Measurements from ENCODE around the gene GLO1.

Gene GLO1

DNA sequence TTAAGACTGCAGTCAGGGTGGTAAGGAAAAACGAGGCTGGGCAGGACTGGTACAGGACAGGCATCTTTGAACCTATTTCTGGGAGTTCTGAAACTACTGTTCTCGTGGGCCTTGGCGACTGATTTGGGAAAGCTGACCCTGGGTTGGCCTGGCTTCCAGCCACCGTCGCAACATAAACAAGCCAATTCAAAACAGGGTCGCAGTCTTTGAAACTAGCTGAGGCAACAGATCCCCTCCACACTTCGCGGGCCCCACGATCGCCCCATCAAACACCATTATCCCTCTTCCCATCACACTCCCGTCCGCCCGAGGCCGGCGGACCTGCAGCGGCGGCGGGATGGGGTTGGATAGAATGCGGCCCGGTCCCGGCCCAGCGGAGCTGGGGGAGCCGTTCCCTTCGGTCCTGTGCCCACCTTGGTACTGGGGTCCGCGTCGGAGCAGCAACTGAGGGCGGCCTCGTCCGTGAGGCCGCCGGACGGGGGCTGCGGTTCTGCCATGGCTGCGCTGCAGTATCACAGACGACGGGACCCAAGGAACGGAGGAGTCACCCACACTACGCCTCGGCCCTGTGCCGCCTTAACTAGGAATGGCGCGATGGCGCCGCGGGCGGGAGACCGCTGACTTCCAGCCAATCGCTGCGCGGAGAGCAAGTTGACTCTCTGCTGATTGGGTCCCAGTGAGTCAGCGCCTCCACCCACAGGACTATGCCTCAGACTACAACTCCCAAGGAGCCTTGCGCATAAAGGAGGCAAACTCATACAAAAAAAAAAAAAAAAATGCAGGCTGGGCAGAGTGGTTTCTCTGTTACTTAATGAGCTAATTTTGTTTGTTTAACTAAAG lies at the start of gene GLO1:
Gene GLO1, minus strand, starts transcription at position 588 of the 840 bp plus-strand sequence. Its CDS starts 91 bp downstream, at position 497.
- Mint-ChIP-seq H3K27ac (peak within 1 kb of the TSS; percentile 89), H3K4me3 (peak within 1 kb of the TSS; percentile 91), H3K4me1 (ENCODE audit: low read depth) (peaks cover 39% of the 10 kb centered on the region), H3K27me3 (ENCODE audit: low read depth) (peaks cover 20% of the 10 kb centered on the region), H3K36me3 (ENCODE audit: low read depth) (peaks cover 34% of the 10 kb centered on the region), H3K9me3 (peaks cover 11% of the 10 kb centered on the region)

DNA sequence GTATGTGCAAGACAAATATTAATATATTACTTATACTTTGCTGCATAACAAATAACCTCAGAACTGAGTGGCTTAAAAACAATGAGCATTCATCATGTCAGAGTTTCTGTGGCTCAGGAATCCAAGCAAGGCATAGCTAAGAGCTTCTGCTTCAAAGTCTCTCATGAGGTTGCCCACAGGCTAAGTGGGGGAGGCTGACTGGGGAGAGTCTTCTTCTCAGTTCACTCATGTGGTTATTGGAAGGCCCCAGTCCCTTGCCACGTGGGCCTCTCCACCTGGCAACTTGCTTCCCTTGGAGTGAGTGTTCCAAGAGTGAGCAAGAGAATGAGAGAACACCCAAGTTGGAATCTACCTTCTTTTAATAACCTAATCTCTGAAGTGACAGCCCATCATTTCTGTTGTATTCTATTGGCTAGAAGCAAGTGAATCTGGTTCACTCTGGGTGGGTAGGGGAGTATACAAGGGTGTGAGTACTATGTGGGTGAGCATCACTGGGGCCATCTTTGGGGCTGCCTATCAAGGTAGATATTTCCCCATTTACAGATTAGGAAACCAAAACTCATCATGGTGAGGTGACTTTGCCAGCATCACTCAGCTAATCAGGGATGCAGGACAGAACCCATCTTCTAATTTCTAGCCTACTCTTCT lies 48.1 kb upstream of the GLO1 start:
- Mint-ChIP-seq H3K4me1 (ENCODE audit: low read depth) (no peaks in the 10 kb centered on the region), H3K27me3 (ENCODE audit: low read depth) (peaks cover 5% of the 10 kb centered on the region), H3K27ac (no peak overlapping the region), H3K9me3 (no peaks in the 10 kb centered on the region), H3K4me3 (no peak overlapping the region), H3K36me3 (ENCODE audit: low read depth) (no peaks in the 10 kb centered on the region)

DNA sequence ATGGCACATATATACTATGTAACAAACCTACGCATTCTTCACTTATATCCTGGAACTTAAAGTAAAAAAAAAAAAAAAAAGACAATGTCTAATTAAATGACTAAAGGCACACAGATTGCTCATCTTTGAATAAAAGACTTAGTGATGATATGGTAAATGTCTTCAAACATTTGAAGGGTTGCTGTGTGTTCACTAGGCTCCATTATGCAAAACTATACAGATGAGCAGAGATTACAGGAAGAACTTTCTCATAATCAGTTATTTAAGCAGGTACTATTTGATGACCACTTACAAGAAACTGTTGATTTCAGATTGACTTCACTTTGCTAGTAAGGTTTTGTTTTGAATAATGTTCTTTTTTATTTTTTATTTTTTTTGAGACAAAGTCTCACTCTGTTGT lies 46.5 kb upstream of the GLO1 start:
- peaks cover 14% of the 10 kb centered on the region for H3K27me3 Mint-ChIP-seq (ENCODE audit: low read depth)
- H3K9me3 Mint-ChIP-seq = no peaks in the 10 kb centered on the region
- H3K4me1 Mint-ChIP-seq (ENCODE audit: low read depth) = no peaks in the 10 kb centered on the region
- no peaks in the 10 kb centered on the region for H3K36me3 Mint-ChIP-seq (ENCODE audit: low read depth)
- no peak overlapping the region for H3K27ac Mint-ChIP-seq
- H3K4me3 Mint-ChIP-seq = no peak overlapping the region

DNA sequence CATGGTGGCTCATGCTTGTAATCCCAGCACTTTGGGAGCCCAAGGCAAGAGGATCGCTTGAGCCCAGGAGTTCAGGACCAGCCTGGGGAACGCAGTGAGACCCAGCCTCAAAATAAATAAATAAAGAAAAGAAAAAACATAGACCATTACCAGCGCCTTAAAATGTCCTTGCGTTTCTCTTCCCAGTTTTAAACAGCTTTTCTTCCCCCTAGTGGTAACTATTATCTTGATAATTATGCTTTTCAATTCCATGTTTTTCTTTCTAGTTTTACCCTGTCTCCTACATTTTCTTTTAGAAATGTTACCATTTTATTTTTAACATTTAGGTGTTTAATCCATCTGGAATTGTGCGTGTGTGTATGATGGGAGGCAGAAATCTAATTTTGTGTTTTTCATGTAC lies 36.6 kb upstream of the GLO1 start:
- H3K9me3 Mint-ChIP-seq = peaks cover 4% of the 10 kb centered on the region
- H3K4me3 Mint-ChIP-seq = no peak overlapping the region
- H3K36me3 Mint-ChIP-seq (ENCODE audit: low read depth) = no peaks in the 10 kb centered on the region
- no peaks in the 10 kb centered on the region for H3K4me1 Mint-ChIP-seq (ENCODE audit: low read depth)
- no peak overlapping the region for H3K27ac Mint-ChIP-seq
- H3K27me3 Mint-ChIP-seq (ENCODE audit: low read depth) = peaks cover 55% of the 10 kb centered on the region

DNA sequence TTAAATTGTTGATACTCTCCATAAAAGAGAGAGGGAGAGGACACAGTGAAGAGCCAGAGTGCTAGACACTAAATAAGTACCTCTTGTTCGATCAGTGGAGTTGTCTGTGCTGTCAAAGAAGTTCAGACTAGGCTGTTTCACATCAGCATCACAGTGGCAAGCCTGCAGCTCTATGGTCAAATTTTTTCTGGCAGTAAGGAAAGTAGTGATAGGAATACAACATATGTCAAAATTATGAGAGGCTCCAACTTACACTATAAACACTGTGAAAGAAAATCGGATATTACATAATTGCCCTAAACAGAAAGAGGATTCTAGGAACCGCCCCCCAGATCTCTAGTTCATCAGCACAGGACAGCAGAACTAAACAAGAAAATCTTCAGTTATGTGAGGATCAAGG lies 35.3 kb upstream of the GLO1 start:
- Mint-ChIP-seq H3K4me3 (no peak overlapping the region), H3K27ac (no peak overlapping the region), H3K4me1 (ENCODE audit: low read depth) (no peaks in the 10 kb centered on the region), H3K36me3 (ENCODE audit: low read depth) (no peaks in the 10 kb centered on the region), H3K9me3 (peaks cover 4% of the 10 kb centered on the region), H3K27me3 (ENCODE audit: low read depth) (peaks cover 57% of the 10 kb centered on the region)

DNA sequence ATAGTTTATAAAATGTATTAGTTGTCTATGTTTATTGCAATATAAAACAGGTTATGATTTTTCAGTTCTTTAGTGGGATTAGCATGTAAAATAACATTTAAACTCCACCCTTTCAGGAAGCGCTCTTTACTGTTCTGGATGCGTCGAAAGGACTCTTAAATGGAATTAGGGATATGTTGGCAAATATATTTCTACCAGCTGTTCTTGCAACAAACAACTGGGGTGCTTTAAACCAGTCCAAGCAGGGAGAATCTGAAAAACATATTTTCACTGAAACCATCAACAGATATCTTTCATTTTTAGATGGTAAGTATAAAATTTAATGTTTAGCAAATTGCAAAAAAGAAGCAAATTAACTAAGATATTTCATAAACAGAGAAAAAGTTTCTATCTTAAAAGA lies 34.0 kb upstream of the GLO1 start:
- Mint-ChIP-seq H3K4me1 (ENCODE audit: low read depth) (no peaks in the 10 kb centered on the region), H3K27ac (no peak overlapping the region), H3K36me3 (ENCODE audit: low read depth) (no peaks in the 10 kb centered on the region), H3K4me3 (no peak overlapping the region), H3K9me3 (peaks cover 4% of the 10 kb centered on the region), H3K27me3 (ENCODE audit: low read depth) (peaks cover 54% of the 10 kb centered on the region)

DNA sequence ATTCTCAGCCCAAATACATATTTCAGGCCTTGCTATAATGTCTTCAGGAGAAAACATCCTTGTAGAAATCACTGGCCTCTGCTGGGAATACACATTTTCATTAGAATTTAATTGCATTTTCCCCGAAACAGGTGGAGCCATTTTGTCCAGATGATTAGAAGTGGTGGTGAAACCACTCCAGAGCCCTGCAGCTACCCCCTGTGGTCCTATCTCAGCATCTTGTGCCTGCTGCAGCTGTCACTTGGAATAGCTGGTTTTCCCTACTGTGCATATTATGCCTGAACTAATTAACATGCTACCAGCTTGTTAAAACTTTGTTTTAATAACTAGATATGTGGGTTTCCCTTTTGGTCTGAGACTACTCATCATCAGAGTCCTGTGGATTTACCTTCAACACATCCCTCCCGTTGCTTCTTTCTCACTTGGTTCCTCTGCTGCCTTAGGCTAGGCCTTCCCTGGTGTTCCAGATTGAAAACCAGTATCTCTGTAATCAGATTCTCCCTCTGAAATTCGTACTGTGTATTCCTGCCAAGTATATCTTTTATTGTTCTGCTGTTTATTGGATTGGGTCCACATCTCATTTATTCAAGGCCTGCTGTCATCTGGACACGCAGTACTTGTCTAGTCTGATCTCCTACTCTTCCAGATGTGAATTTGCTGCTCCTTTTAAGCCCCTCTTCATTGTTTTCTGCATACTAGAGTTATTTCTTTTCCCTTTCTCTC lies 27.4 kb upstream of the GLO1 start:
- peaks cover 2% of the 10 kb centered on the region for H3K36me3 Mint-ChIP-seq (ENCODE audit: low read depth)
- peaks cover 1% of the 10 kb centered on the region for H3K9me3 Mint-ChIP-seq
- H3K27me3 Mint-ChIP-seq (ENCODE audit: low read depth) = peaks cover 17% of the 10 kb centered on the region
- no peak overlapping the region for H3K4me3 Mint-ChIP-seq
- H3K27ac Mint-ChIP-seq = no peak overlapping the region
- peaks cover 16% of the 10 kb centered on the region for H3K4me1 Mint-ChIP-seq (ENCODE audit: low read depth)

DNA sequence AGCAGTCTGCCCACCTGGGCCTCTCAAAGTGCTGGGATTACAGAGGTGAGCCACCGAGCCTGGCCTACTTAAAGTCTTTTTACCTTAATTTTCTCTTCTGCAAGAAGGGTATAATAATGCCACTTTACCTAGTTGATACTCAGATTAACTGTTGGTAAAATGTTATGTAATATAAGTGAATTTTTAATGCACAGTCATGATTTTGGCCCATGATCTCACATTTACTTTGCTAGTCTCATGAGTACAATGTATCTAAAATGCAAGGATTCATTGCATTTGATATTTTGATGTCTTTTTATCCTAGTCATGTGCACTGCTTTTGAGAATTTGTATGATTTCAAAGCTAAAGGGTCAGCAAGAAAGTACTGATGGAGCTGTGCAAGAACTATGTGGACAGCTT lies 25.3 kb upstream of the GLO1 start:
- Mint-ChIP-seq H3K4me3 (no peak overlapping the region), H3K27me3 (ENCODE audit: low read depth) (peaks cover 10% of the 10 kb centered on the region), H3K4me1 (ENCODE audit: low read depth) (peaks cover 17% of the 10 kb centered on the region), H3K27ac (no peak overlapping the region), H3K9me3 (no peaks in the 10 kb centered on the region), H3K36me3 (ENCODE audit: low read depth) (peaks cover 2% of the 10 kb centered on the region)

DNA sequence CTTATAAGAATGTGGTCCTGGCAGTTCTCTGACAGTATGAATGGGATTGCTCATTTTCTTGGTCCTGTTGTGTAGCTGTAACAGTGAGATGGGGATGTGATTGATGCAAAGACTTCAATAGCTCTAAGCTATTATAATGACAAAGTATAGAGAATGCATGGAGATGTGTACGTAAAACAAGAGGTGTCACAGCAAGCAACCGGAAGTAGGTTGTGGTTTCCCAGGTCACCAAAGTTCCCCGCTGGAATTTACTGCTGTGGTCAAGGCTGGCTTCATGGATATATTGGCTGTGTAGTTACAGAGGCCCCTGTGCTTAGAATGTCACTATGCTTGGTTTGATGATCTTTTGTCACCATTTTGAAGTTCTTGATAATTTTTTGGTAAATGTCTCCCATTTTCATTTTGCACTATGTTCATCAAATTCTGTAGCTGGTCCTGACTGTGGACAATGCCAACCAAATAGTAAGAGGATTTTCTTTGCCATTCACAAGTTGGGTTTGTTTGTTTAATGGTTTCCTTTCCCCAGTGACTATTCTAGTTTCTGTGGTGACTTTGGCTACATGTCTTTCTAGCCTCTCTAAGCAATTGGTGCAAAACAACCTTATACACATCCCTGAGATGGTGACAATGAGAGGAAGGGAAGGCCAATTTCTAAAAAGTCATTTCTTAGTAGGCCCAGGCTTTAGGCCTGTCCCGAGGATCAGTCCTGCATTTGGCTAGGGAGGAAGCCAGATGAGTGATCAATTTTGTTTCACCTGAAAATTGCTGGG lies 22.7 kb upstream of the GLO1 start:
- Mint-ChIP-seq H3K9me3 (no peaks in the 10 kb centered on the region), H3K27ac (peak overlapping the region; percentile 62), H3K27me3 (ENCODE audit: low read depth) (peaks cover 2% of the 10 kb centered on the region), H3K4me3 (peak overlapping the region; percentile 23), H3K4me1 (ENCODE audit: low read depth) (peaks cover 17% of the 10 kb centered on the region), H3K36me3 (ENCODE audit: low read depth) (peaks cover 2% of the 10 kb centered on the region)

DNA sequence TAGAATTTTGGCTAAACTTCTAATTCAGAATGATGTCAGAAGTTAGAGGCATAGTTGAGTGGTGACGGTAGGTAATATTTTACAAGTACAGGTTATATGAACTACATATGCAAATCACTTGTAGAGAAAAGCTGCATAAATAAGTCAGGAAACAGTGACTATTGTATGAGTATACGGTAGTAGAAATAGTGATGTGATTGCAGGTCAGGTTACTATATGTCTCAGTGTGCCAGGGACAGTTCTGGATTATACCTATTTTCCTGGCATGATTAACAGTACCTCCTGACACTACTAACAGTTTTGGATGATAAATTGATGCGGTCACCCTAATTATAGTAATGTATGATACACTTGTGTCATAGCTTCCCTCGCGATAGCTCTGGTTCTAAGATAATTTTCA lies 21.4 kb upstream of the GLO1 start:
- Mint-ChIP-seq H3K9me3 (no peaks in the 10 kb centered on the region), H3K27me3 (ENCODE audit: low read depth) (peaks cover 11% of the 10 kb centered on the region), H3K4me3 (no peak overlapping the region), H3K36me3 (ENCODE audit: low read depth) (peaks cover 2% of the 10 kb centered on the region), H3K27ac (no peak overlapping the region), H3K4me1 (ENCODE audit: low read depth) (peaks cover 19% of the 10 kb centered on the region)

DNA sequence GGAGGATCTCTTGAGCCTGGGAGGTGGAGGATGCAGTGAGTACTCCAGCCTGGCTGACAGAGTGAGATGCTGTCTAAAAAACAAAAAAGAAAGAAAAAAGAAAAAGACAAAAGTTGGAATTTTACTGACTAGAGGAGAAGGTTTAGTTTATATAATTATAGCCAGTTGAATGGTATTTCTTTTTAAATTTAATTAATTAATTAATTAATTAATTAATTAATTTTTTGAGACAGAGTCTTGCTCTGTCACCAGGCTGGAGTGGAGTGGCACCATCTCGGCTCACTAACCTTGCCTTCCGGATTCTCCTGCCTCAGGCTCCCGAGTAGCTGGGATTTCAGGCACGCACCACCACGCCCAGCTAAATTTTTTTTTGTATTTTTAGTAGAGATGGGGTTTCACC lies 20.8 kb upstream of the GLO1 start:
- no peaks in the 10 kb centered on the region for H3K9me3 Mint-ChIP-seq
- peaks cover 19% of the 10 kb centered on the region for H3K4me1 Mint-ChIP-seq (ENCODE audit: low read depth)
- H3K27ac Mint-ChIP-seq = no peak overlapping the region
- H3K4me3 Mint-ChIP-seq = no peak overlapping the region
- H3K36me3 Mint-ChIP-seq (ENCODE audit: low read depth) = peaks cover 2% of the 10 kb centered on the region
- H3K27me3 Mint-ChIP-seq (ENCODE audit: low read depth) = peaks cover 17% of the 10 kb centered on the region

DNA sequence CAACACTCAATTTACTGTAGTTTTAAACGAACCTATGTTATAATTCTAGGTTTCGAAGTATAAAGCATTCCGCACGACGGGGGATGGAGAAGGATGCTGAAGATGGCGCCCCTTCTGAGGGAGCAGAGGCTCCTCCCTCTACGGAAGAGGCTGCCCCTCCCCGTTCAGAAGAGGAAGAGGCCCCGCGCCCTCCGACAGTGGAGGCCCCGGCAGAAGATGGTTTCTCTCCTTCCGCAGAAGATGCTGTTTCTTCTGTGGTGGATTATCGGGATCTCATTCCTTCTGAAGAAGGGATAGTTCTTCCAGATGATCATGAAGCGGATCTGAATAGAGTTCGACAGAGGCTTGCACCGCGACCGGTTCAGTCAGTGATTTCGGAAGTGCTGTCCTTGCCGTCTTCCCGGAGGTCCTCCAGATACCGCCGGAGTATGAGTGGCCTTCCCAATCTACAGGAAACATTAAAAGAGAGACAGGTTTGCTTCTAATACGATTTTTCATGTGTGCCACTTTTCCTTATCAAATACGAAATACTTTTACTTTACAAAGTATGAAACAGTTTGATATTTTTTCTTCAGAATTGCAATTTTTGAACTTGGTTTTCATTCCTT lies 19.9 kb upstream of the GLO1 start:
- H3K4me3 Mint-ChIP-seq = no peak overlapping the region
- peaks cover 19% of the 10 kb centered on the region for H3K4me1 Mint-ChIP-seq (ENCODE audit: low read depth)
- H3K27me3 Mint-ChIP-seq (ENCODE audit: low read depth) = peaks cover 18% of the 10 kb centered on the region
- H3K27ac Mint-ChIP-seq = no peak overlapping the region
- no peaks in the 10 kb centered on the region for H3K9me3 Mint-ChIP-seq
- peaks cover 2% of the 10 kb centered on the region for H3K36me3 Mint-ChIP-seq (ENCODE audit: low read depth)

DNA sequence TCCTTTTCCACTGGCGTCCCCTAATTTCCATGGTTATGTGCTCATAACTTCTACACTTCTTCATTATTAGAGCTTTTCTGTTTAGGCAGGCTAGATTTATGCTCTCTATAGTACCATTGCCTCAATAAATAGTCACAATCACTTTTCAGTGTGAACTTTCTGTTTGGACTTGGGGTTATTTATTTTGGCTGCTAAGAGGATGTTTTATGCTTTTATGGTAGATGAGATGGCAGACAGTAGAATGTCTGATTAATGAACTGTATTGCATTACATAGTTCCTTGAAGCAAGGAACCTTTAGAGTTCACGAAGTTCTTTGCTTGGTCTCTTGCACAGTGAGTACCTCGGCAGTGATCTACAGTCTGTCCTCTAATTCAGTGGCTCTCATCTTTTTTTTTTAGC lies 19.1 kb upstream of the GLO1 start:
- Mint-ChIP-seq H3K36me3 (ENCODE audit: low read depth) (peaks cover 2% of the 10 kb centered on the region), H3K27me3 (ENCODE audit: low read depth) (peaks cover 19% of the 10 kb centered on the region), H3K27ac (no peak overlapping the region), H3K9me3 (no peaks in the 10 kb centered on the region), H3K4me3 (no peak overlapping the region), H3K4me1 (ENCODE audit: low read depth) (peaks cover 17% of the 10 kb centered on the region)

DNA sequence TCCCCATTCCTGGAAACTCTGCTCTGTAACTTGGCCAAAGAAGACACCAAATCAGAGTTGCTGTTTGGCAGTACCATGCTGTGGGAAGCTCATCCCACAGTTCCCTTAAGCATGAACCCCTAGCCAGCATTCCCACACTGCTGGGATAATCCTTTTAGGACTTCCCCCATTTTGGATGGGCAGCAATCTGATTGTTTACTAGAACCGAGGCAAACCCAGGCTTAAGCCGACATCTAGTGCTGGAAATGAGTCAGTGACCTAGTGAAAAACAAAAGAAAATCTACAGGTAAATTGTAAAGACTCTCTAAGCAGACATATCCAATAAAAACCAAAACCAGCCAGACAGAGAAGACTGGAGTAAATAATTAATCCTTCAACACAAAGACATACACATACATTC lies 17.4 kb upstream of the GLO1 start:
- Mint-ChIP-seq H3K27me3 (ENCODE audit: low read depth) (peaks cover 29% of the 10 kb centered on the region), H3K4me1 (ENCODE audit: low read depth) (peaks cover 8% of the 10 kb centered on the region)

More for the DNA sequence above, 17.4 kb upstream of the GLO1 start:
- H3K4me3 Mint-ChIP-seq = no peak overlapping the region
- H3K9me3 Mint-ChIP-seq = no peaks in the 10 kb centered on the region
- no peaks in the 10 kb centered on the region for H3K36me3 Mint-ChIP-seq (ENCODE audit: low read depth)
- no peak overlapping the region for H3K27ac Mint-ChIP-seq

All from T-helper 1 cell treated with Interleukin-12 subunit alpha and Interleukin-12 subunit beta and Interleukin-4 antibody, amounts not matched to agents 30 μg/mL and 1 μg/mL, for 36 hours (primary cell).